Aortic smooth muscle cell (primary cell): ENCODE results near the gene UBE2I. TPM values are rescaled to one million over a fixed set of nuclear protein-coding genes. Genes with fewer than 3 reads are reported as not detected.

Source experiments
- total RNA-seq: library from RNA; depleted of rRNA; stranded (reverse); fragments of >200 nt; gene quantifications from 2 replicates; pipeline ENCODE4 v1.2.3, GENCODE V29; 2014

UBE2I gene
- 40.8 and 45.3 TPM in 2 replicates for total RNA-seq

DNA sequence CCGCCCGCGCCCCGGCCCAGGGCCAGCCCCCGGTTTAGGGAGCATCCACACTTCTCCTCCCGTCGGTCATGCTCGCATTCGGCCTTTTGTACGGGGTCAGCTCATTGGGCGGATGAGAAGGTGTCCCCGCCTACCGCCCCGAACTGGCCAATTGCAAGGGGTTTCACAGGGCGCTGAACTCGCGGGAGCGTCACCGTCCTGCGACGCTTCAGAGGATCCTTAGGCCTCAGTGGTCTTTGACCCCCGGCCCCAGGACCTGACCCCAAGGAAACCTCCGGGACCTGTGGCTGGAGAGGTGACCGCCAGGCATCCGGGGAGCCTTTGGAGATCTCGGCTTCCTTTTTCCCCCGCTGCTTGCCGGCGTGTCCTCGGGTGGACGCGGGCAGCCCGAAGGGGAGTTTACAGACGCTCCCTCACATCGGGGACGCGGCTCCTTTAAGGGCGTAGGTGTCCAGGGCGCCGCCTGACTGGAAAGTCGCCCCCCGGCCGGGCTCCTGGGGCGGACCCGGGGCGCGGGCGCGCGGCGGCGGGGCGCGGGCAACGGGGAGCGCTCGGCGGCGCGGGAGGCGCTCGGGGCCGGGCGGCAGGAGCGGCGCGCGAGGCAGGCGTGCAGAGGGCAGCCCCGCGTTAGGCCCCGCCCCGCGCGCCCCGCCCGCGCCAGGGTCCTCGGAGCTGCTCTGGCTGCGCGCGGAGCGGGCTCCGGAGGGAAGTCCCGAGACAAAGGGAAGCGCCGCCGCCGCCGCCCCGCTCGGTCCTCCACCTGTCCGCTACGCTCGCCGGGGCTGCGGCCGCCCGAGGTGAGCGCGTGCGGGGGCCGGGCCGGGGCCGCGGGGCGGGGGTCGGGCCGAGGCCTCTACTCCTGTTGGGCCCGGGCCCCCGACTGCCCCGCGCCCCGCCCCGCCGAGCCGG, at the start of gene UBE2I:
Gene UBE2I, plus strand, starts transcription at position 660 of the 909 bp plus-strand sequence. CDS start 4,395 bp downstream, outside the sequence.

DNA sequence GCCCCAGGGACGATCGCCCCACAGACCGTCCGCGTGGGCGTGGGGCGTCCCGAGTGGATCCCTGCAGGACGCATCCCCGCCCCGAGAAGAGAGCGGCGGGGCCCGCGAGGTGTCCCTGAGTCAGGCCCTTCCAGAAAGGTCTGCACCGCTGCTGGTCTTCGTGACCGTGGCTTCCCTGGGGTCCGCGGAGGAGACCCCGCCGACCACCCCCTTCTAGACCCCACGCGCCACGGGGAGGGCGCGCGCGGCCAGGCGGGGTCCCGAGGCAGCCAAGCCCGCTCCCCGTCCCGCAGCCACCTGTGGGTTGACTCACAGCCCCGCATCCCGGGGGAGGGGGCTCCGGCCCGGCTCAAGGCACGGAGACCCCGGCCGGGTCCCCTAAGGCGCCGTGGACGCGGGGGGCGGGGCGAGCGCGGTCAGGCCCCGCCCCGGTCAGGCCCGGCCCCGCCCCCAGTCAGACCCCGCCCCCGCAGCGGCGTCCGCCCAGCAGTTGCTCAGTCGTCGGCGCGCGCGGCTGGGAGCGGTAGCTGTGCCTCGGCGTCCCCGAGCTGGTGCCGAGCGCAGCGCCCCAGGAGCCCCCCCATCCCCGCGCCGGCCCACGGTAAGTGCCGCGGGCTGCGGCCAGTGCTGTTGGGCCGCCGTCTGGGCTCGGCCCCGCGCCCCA, 23.8 kb downstream of the UBE2I start, which contains the start of gene BAIAP3:
Gene BAIAP3, plus strand, starts transcription at position 497 of the 664 bp plus-strand sequence. CDS start 4,905 bp downstream, outside the sequence.

DNA sequence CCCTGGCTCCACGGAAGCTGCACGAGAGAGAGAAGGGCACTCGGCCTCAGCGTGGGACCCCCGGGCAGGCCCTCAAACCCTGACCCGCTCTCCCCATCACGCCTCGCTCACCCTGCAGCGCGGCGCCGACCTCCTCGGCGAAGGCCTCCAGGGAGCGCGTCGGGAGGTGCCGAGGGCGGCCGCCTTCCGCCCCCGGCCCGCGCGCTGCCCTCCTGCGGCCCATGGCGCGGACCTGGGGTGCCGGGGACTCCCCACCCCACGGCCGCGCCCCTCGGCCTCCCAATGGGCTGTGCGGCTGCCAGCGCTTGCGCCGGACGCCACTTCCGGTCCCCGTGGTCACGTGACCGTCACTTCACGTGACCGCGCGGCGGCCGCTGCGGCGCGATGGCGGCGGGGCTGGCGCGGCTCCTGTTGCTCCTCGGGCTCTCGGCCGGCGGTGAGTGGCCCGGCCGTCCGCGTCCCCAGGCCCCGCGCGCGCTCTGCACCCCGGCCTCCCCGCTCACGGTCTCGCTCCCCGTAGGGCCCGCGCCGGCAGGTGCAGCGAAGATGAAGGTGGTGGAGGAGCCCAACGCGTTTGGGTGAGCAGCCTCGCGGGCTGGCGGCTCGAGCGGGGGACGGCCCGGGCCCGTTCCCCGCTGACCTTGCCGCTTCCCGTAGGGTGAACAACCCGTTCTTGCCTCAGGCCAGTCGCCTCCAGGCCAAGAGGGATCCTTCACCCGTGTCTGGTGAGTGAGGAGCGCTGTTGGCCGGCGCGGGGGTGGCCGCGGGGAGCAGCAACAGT, 42.3 kb downstream of the UBE2I start, which contains the start of the genes GNPTG and TSR3:
Gene GNPTG, plus strand, starts transcription at position 350 of the 781 bp plus-strand sequence. Its CDS starts 35 bp downstream, at position 385.
Gene TSR3, minus strand, starts transcription at position 297 of the 781 bp plus-strand sequence. Its CDS starts 74 bp downstream, at position 223.

Other genes with a start within 250 kb of the UBE2I start
- gene SSTR5, start 236.9 kb upstream of the UBE2I start, total RNA-seq, result 0.12 TPM in 1 of 2 replicates, not detected in the other
- gene C1QTNF8, start 213.4 kb upstream of the UBE2I start, total RNA-seq, result 0.06 and 0.13 TPM in 2 replicates
- gene CACNA1H, start 156.5 kb upstream of the UBE2I start, total RNA-seq, result 2.1 and 3.0 TPM in 2 replicates
- gene TPSG1, start 84.4 kb upstream of the UBE2I start, total RNA-seq, result not detected in 2 replicates
- not detected in 2 replicates for gene TPSB2, start 79.5 kb upstream of the UBE2I start, total RNA-seq
- not detected in 2 replicates for gene TPSAB1, start 68.9 kb upstream of the UBE2I start, total RNA-seq
- not detected in 2 replicates for gene TPSD1, start 53.6 kb upstream of the UBE2I start, total RNA-seq
- 0.92 and 1.2 TPM in 2 replicates for gene BAIAP3, start 24.0 kb downstream of the UBE2I start, total RNA-seq
- gene TSR3, start 42.2 kb downstream of the UBE2I start, total RNA-seq, result 60.6 and 68.6 TPM in 2 replicates
- 44.0 and 48.4 TPM in 2 replicates for gene GNPTG, start 42.3 kb downstream of the UBE2I start, total RNA-seq
- 4.6 and 6.5 TPM in 2 replicates for gene UNKL, start 105.1 kb downstream of the UBE2I start, total RNA-seq
- 16.1 and 18.1 TPM in 2 replicates for gene UQCC4, start 111.1 kb downstream of the UBE2I start, total RNA-seq
- gene PERCC1, start 121.4 kb downstream of the UBE2I start, total RNA-seq, result not detected in 2 replicates
- 0.26 and 0.37 TPM in 2 replicates for gene CCDC154, start 134.9 kb downstream of the UBE2I start, total RNA-seq
- gene CLCN7, start 165.4 kb downstream of the UBE2I start, total RNA-seq, result 60.4 and 81.6 TPM in 2 replicates
- 0.06 TPM in 1 of 2 replicates, not detected in the other for gene PTX4, start 179.3 kb downstream of the UBE2I start, total RNA-seq
- 9.9 and 15.5 TPM in 2 replicates for gene TELO2, start 183.7 kb downstream of the UBE2I start, total RNA-seq
- gene TMEM204, start 224.0 kb downstream of the UBE2I start, total RNA-seq, result 60.6 and 93.8 TPM in 2 replicates